IPS-NIHi11 (cell line): Measurements from ENCODE around the gene CNDP2.
"Not testable (repeated sequence)": the region's sequence is repeated elsewhere in the genome, so short reads cannot be mapped to it uniquely, and the experiment has no call there.

Experiments used
- DNase-seq: peaks from one replicate; pipeline ENCODE4 v3.0.0; 2012; ENCODE audit warnings: mixed read lengths, low spot score

Gene CNDP2

GRCh38 chr18:74518456-74519295, 22.5 kb downstream of the CNDP2 start:
- no peak for DNase-seq

- no peak for DNase-seq
Observed at GRCh38 chr18:74519320-74520095, 23.3 kb downstream of the CNDP2 start.

GRCh38 chr18:74520096-74520833, 24.1 kb downstream of the CNDP2 start:
- no peak for DNase-seq

- DNase-seq: no peak
Observed at GRCh38 chr18:74521068-74521725, 25.0 kb downstream of the CNDP2 start.

GRCh38 chr18:74522635-74523548, 26.7 kb downstream of the CNDP2 start:
- DNase-seq: no peak

GRCh38 chr18:74524097-74524496, 27.9 kb downstream of the CNDP2 start:
- DNase-seq: no peak

GRCh38 chr18:74524915-74525314, 28.8 kb downstream of the CNDP2 start:
- DNase-seq: not testable (repeated sequence)

- DNase-seq: no peak
Observed at GRCh38 chr18:74525741-74526140, 29.6 kb downstream of the CNDP2 start.

GRCh38 chr18:74526488-74526887, 30.3 kb downstream of the CNDP2 start:
- DNase-seq: no peak

- DNase-seq: no peak
Observed at GRCh38 chr18:74528478-74528877, 32.3 kb downstream of the CNDP2 start.

- no peak for DNase-seq
Observed at GRCh38 chr18:74528913-74529312, 32.8 kb downstream of the CNDP2 start.

- no peak for DNase-seq
Observed at GRCh38 chr18:74529378-74529777, 33.2 kb downstream of the CNDP2 start.

- DNase-seq: no peak
Observed at GRCh38 chr18:74529811-74530583, 33.8 kb downstream of the CNDP2 start.

GRCh38 chr18:74530584-74530862, 34.4 kb downstream of the CNDP2 start:
- no peak for DNase-seq

- no peak for DNase-seq
Observed at GRCh38 chr18:74531043-74531442, 34.9 kb downstream of the CNDP2 start.

- no peak for DNase-seq
Observed at GRCh38 chr18:74532511-74533025, 36.4 kb downstream of the CNDP2 start.

GRCh38 chr18:74533666-74534065, 37.5 kb downstream of the CNDP2 start:
- DNase-seq: no peak

- no peak for DNase-seq
Observed at GRCh38 chr18:74534150-74534969, 38.2 kb downstream of the CNDP2 start, which contains the start of gene CNDP1. CNDP1 (plus strand) TSS chr18:74534500; CDS start chr18:74534668, 168 bp downstream.

GRCh38 chr18:74534981-74535649, 39.0 kb downstream of the CNDP2 start:
- DNase-seq: no peak
